Measurements from ENCODE around the gene BLNK.

Gene BLNK

DNA sequence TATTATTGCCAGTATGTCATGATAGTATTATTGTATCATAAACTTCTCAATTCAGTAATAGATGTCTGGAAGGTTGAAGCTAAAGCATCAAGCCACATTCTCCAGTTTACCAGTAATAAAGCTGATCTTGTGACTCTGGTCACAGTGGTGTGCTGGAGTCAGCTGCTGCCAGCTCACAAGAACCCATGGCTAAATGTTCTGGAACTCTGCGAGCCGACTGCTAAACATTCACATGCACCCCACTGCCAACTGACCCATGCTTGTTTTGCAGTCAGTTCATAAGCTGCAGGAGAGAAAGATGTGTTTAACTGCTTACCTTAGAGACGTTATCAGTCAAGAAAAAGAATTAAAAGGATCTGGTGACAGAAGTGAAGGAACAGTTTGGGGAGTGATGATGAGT is 27.0 kb upstream of the BLNK start:
- no peak for DNase-seq (ENCODE audit: low spot score)
- TF ChIP-seq, protein P1, sequence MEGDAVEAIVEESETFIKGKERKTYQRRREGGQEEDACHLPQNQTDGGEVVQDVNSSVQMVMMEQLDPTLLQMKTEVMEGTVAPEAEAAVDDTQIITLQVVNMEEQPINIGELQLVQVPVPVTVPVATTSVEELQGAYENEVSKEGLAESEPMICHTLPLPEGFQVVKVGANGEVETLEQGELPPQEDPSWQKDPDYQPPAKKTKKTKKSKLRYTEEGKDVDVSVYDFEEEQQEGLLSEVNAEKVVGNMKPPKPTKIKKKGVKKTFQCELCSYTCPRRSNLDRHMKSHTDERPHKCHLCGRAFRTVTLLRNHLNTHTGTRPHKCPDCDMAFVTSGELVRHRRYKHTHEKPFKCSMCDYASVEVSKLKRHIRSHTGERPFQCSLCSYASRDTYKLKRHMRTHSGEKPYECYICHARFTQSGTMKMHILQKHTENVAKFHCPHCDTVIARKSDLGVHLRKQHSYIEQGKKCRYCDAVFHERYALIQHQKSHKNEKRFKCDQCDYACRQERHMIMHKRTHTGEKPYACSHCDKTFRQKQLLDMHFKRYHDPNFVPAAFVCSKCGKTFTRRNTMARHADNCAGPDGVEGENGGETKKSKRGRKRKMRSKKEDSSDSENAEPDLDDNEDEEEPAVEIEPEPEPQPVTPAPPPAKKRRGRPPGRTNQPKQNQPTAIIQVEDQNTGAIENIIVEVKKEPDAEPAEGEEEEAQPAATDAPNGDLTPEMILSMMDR (IDR thresholded peaks at IDR 0.05; ENCODE audit: extremely low read depth, insufficient read depth, missing control alignments), result no peak
- in situ Hi-C loops (cut with MboI; ENCODE audit: low pct_unique_long_range_greater_than_20kb, low sequenced_read_pairs, unreplicated experiment), result loop anchor here (5.0 kb wide), 1 partner anchor 81 kb away; no protein-coding TSS in a partner anchor

DNA sequence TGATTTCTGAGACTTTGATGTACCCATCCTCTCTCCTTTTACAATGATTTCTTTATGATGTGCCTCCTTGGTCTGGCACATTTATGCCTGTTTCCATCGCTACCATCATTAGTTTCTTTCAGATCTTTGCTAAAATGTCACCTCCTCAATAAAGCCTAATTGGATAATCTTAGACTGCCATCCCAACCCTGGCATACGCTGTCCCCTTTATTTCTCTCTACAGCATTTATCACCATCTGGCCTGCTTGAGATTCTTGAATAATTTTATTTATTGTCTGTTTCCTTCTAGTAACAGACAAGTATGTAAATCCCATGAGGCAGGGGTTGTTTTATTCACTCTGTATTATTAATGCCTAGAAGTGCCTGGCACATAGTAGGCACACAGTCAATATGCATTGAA is 26.1 kb upstream of the BLNK start:
- in situ Hi-C loops (cut with MboI; ENCODE audit: low pct_unique_long_range_greater_than_20kb, low sequenced_read_pairs, unreplicated experiment), result loop anchor here (5.0 kb wide), 1 partner anchor 80 kb away; no protein-coding TSS in a partner anchor
- TF ChIP-seq, protein P1 (IDR thresholded peaks at IDR 0.05; ENCODE audit: extremely low read depth, insufficient read depth, missing control alignments), result no peak
- DNase-seq (ENCODE audit: low spot score), result no peak

DNA sequence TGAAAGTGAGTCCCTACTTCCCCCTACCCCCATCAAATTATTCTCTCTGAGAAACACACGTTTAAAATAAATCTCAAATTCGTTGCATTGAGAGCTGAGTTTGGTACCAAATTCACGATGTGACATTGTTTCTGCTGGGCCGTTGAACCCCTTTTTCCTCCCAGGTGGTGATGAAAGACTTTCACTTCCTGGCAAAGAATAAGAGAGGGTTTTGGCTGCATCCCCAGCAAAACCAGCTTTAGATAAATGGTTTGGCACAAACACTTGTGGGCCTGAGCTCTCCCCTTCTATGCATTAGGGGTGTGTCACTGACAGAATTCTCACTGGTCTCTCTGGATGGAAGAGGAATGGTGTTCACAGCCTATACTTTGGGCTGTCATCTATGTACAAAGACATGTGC is 24.1 kb upstream of the BLNK start:
- DNase-seq (ENCODE audit: low spot score), result no peak
- TF ChIP-seq, protein P1 (IDR thresholded peaks at IDR 0.05; ENCODE audit: extremely low read depth, insufficient read depth, missing control alignments), result no peak
- in situ Hi-C loops (cut with MboI; ENCODE audit: low pct_unique_long_range_greater_than_20kb, low sequenced_read_pairs, unreplicated experiment), result loop anchor here (5.0 kb wide), 1 partner anchor 78 kb away; no protein-coding TSS in a partner anchor

DNA sequence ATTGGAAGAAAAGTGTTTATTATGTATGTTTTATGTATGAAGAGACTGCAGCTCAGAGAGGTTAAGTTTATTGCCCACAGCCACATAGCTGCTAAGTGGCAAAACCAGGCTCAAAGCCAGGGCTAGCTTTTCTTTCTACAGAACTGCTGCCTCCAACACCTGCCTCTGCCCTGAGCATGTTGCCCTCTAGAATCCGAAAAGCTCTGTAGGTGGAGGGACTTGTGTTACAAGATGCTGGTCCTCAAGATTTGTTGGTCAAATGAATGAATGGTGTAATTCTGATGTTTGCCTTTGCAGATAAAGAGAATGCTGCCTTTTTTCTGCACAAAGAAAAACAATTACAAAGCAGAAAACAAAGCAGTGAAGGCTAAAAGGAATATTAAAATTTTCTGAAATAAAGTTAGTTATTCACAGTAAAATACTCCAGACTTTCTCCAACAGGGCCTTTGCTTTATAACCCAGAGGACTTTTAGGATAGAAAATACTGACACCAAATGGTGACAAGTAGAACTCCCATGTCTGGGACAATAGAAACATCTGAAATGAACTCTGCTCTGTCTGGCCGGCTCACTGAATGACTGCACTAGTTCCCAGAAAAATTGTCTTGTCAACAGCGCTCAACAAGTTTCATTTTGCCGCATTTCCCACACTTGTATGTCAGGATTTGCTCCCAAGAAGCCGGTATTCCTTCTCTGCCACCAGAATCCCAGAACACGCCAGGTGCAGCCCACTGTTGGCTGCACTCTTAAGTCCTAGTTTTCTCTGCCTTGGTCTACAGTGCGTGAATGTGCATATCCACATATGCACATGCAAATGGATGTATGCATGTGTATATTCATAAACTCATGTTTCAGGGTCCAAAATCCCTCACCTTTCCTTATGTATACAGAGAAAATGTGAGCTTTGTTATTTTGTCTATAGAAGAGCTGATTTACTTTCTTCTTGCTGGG is 21.9 kb upstream of the BLNK start:
- TF ChIP-seq, protein P1 (IDR thresholded peaks at IDR 0.05; ENCODE audit: extremely low read depth, insufficient read depth, missing control alignments), result peak; percentile 59
- in situ Hi-C loops (cut with MboI; ENCODE audit: low pct_unique_long_range_greater_than_20kb, low sequenced_read_pairs, unreplicated experiment), result no loop called here
- DNase-seq (ENCODE audit: low spot score), result peak; percentile 26

DNA sequence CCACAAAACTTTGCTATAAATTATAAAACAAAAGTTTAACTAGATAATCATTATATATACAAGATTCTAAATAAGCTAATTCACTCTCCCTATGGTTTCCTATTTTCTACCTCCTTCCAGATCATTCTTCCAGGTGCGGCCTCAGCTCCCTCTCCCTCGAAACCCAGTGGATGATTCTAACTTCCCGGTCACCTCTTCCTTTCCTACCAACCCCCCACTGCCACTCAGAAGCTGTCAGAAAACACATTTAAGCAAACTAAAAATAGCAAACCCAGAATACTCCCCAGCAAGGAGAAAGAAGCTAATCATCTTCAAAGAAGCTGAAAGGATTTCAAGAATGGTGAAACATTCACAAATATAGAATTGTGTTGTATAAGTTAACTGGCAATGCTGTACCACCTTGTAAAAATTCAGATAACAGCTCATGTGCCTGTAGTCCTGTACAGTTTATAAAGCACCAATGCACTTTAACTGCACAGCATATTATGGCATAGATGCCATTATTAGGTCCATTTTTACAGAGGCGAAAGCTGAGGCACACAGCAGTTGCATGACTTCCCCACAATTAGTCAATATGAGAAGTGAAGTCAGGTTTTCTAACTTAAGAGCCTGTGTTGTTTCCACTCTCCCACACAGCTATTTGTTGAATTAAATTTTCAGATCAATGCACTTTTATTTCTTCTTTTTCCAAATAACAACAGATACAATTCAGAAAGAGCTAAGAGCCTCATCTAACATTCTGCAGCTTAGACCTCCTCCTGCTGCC is 19.2 kb upstream of the BLNK start:
- TF ChIP-seq, protein P1 (IDR thresholded peaks at IDR 0.05; ENCODE audit: extremely low read depth, insufficient read depth, missing control alignments), result no peak
- in situ Hi-C loops (cut with MboI; ENCODE audit: low pct_unique_long_range_greater_than_20kb, low sequenced_read_pairs, unreplicated experiment), result no loop called here
- no peak for DNase-seq (ENCODE audit: low spot score)

DNA sequence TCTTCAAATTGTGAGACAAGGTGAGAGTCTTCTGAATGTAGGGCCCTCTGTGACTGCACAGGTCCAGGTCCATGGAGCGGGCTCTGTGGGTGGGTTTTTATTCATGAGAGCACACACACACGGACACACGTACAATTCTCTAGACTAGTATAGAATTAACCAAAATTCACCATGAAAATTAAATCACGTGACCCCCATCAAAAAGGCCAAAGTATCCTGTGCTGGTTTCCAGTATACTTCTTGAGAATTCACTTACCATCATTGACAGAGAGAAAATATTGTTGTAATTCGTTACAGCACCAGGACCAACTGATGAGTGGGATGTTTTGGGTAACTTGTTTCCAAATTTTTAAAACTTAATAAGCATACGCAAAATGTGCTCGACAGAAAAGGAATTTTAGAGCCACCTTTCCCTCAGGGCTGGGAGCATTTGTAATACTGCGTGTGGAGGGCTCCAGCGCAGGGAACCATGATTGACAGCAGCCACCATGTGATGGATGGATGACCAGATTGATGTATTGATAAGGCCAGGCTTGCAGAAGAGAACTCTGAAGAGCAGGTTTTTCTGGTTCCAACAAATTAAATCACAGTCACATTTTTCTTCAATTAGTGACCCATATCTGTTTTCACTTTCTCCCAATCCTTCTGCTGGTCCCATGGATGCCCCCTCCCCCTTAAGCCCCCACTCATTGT is 18.0 kb upstream of the BLNK start:
- in situ Hi-C loops (cut with MboI; ENCODE audit: low pct_unique_long_range_greater_than_20kb, low sequenced_read_pairs, unreplicated experiment), result no loop called here
- no peak for DNase-seq (ENCODE audit: low spot score)
- TF ChIP-seq, protein P1 (IDR thresholded peaks at IDR 0.05; ENCODE audit: extremely low read depth, insufficient read depth, missing control alignments), result no peak

All from GM13977 (cell line).